HG02623 (cell line): ENCODE data around the gene SUMO3.

Experiments used
- ATAC-seq: cut with Tn5 transposase; IDR thresholded peaks from one replicate; pipeline ENCODE4 v1.9.1; 2021; ENCODE audit warnings: moderate library complexity; ENCODE audit not compliant: unreplicated experiment

Gene SUMO3

DNA sequence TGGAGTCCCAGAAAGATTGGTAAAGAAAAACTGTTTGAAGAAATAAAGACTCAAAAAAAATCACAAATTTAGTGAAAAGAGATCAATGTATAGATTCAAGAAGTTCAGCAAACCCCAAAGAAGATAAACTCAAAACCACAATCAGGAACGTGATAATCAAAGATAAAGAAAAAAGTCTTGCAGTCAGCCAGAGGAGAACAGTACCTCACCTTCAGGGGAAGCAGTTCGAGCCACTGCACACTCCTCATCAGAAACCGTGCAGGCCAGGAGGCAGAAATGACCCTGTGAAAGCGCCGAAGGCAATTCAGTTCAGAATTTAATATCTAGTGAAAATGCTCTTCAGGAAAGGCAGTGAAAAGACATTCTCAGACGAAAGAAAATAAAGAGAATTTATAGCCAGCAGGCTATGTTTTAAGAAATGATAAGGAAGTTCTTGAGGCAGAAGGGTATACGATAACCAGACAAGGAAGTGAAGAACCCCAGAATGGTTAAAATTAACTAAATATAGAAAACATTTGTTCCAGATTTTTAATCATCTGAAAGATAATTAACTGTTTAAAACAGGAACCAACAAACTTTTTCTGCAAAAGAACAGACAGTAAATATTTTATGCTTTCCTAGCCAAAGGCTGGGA lies 13.5 kb upstream of the SUMO3 start:
- ATAC-seq = no peak

DNA sequence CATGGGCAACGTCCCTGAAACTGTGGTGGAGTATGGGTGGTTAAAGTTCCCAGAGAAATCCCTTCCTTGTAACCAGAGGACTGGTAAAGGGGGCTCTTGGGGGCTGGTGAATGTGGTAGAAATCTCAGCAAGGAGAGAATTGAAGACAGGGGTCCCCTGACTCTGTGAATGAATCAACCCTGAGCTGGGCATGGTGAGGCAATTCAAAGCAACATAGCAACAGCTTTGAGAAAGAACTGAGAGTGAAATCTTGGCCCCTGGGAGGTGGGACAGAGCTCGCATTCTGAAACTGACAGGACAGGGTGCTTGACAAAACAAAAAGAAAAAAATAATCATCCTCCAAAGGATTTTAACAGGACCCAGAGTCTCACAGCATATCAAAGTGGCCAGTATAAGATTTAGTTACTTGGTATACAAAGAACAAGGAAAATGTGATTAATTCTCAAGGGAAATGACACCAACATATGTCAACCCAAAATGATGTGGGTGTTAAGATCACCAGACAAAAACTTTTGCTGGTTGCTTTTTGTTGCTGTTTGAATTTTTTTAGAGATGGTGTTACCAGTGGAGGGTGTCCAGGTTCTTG lies 11.7 kb upstream of the SUMO3 start:
- no peak for ATAC-seq

DNA sequence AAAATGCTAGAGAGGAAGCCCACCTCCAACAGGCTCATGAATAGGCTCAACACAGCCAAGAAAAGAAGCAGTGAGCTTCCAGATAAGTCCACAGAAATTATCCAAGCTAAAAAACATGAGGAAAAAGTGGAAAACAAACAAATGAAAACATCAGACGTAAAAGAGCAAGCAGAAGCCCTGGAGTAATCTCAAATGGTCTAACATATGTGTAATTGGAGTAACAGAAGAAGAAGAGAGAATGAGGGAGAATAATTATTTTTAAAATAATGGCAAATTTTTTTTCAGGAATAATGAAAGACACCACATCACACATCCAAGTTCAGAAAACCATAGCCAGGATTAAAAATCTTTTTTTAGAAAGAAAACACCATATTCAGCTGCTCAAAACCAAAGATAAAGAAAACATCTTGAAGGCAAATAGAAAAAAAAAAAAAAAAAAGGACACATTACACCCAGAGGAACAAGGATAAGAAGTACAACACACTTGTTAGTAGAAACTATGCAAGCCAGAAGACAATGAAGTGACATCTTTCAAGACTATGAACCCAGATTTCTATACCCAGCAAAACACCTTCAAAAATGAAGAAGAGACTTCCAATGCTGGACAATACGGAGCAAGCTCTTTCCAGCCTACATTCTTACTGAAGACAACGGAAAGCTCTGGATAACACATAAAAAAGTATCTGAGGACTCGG lies 10.6 kb upstream of the SUMO3 start:
- ATAC-seq = no peak

DNA sequence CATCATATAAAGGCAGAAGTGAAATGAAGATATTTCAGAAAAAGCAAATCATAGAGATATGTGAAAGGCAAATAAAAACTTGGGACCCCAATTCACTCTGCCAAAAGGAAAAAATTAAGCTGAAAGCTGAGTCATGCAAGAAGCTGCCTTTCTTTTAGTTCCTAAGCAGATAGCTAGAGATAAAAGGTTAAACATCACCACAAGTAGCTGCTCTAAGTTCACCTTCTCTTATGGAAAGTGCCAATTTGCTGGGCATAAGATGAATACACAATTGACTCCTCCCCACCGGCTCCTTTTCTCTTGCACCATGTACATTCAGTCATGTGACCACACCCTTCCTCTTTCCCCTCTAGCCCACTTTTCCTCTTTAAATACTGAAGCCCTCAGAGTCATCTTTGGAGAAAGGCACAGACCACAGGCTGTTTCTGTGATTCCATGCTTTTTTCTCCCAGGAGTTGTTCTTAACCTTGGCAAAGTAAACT lies 5.4 kb upstream of the SUMO3 start:
- ATAC-seq = no peak

DNA sequence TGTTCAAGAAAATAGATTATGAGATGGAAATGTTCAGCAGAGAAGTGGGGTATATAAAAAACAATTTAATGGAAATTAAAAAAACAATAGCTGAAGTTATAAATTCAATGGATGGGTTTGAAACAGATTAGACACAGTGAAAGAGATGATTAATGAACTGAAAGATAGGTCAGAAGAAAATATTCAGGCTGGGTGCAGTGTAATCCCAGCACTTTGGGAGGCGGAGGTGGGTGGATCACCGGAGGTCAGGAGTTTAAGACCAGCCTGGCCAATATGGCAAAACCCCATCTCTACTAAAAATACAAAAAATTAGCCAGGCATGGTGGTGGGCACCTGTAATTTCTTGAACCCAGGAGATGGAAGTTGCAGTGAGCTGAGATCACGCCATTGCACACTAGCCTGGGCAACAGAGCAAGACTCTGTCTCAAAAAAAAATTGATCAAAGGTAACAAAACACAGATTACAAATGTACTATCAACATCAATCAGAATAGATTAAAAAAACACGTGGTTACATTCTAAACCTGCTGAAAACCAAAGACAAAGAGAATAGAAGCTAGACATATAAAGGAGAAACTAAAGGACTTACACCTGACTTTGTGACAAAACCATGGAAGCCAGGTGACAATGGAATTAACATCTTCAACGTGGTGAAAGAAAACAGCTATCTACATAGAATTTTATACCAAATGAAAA lies 4.8 kb upstream of the SUMO3 start:
- ATAC-seq = no peak

DNA sequence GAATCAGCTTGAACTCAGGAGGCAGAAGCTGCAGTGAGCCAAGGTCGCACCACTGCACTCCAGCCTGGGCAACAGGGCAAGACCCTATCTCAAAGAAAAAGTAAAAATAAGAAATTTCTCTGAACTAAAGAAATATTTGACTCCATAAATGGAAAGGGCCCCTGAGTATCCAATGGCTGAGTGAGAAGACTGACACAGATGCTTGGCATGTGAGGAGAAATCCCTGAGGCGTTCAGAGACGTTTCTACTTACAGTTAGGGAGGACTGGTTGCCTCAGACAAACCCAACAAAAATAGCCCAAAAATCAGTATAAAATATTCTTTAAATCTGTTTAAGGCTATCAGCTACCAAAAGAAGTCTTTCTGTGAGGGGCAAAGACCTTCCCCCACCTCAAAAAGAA lies 3.0 kb upstream of the SUMO3 start:
- ATAC-seq = no peak

DNA sequence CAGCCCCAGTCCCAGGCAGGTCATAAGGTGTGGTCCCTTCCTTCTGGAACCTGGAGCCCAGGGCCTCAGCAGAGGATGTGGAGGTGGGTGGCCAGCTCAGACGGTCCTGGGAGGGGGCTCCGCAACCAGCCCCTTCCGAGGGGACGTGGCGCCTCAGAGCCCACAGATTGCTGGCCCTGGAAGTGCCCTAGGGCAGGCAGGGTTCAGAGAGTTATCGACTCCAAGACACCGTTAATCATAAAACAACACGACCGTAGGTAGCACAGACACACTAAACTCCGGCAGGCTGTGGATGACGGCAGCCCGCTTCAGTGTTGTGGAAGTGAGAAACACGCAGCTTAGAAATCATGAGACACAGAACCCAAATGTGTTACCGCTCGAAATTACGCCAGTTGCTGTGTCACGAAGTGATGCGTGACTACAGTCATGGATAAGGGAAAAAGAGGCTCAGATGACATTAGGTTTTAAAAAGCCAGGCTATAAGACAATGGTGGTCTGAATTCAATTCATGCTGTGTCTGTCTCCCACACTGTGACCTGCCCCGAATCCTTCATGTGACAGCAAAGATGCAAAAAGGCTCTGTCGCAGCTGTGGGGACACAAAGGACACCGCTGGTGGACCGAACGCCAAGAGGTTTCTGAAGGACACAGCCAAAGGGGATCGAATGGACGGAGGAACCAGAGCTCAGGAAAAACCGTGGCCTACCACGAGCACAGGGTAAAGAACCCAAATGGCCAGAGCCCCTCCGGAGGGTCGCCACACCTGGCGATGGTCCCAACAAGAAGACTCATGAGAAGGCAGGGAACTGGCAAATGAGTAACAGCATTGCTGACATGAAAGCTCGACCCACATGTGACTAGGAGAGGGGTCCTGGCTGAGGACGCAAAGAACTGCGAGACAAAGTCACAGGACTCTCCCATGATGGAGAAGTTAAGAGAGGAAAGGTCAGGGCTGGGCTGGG lies 1.7 kb upstream of the SUMO3 start:
- ATAC-seq = no peak

DNA sequence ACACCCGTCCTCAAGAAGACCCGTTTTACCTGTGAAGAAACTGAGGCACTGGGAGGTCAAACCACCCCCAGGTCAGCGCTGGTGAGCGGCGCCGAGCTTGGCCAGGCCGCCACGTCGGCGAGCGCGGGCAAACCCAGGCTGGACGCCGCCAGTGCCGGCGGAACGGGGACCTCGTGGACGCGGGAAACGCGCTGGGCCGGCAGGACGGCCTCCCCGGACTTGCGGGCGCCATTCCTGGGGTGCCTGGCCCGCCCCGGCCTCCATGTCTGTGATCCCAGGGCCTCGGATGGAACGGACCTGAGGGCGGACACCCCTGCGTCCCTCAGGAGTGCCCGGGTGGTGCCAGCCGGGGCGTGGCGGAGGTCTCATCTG lies 764 bp upstream of the SUMO3 start:
- ATAC-seq = no peak

DNA sequence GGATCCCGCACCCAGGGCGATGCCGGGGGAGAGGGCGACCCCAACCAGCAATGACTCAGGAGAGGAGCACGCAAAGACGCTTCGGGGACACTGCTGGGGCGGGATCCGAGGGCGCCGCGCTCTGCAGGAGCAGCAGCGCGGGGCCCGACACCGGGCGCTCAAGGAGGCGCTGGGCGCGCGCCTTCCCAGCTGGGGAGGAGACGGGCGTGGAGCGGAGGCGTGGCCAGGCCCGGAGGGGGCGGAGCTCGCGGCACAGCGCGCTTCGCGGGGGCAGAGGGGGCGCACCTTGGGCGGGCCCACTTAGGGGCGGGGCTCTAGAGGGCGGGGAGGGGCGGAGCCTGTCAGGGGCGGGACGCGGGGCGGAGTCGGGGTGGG lies 369 bp downstream of the SUMO3 start:
- ATAC-seq = peak; percentile 76

DNA sequence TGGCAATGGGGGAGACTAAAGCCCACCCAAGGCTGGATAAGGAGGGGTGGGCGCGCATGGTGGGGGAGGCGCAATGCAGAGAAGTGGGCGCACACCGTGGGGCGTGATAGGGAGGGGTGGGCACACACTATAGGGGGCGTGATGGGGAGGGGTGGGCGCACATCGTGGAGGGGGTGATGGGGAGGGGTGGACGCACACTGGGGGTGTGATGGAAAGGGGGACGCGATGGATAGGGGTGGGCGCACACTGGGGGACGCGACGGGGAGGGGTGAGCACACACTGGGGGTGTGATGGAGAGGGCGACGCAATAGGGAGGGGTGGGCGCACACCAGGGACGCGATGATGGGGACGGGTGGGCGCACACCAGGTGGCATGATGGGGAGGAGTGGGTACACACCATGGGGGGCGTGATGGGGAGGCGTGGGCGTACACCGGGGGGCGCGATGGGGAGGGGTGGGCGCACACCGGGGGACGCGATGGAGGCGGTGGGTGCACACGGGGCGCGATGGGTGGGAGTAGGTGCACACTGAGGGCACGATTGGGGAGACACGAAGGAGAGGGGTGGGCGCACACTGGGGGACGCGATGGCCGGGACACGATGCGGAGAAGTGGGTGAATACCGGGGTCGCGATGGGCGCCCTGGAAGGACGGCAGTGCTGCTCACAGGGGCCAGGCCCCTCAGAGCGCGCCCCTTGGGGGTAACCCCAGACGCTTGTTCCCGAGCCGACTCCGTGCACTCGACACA lies 929 bp downstream of the SUMO3 start:
- ATAC-seq = no peak

DNA sequence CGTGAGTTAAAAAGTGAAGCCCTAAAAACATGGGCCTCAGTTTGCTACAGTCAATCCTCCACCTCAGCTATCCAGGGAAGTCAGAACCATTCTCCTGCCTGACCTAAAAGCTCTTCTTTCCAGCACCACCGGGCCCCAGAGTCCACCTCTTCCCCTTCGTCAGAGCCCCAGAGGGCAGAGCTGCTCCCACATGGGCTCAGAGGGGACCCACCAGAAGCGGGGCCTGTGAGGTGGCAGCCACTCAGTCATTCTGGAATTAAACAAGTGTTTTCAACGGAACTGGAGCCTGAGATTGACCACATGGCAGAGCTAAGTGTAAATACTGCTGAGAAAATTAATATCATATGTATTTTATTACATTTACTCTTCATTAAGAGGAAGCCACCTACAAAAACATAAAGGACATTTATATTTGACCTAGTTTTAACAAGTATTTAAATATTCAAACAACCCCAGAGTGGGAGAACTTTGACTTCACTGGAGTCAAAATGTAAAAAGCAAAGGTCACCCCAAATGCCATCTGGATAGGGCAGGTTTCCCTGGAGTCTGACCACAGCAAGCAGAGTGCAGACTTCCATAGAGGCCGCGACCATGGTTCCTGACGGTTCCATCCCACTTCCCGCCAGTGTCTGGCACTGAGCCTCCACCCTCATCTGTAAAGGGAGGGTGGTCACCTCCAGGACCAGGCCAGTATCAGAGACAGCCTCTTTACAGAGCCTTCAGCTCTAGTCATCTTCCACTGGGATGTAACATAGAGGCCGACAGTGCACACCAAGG lies 1.8 kb downstream of the SUMO3 start:
- no peak for ATAC-seq

DNA sequence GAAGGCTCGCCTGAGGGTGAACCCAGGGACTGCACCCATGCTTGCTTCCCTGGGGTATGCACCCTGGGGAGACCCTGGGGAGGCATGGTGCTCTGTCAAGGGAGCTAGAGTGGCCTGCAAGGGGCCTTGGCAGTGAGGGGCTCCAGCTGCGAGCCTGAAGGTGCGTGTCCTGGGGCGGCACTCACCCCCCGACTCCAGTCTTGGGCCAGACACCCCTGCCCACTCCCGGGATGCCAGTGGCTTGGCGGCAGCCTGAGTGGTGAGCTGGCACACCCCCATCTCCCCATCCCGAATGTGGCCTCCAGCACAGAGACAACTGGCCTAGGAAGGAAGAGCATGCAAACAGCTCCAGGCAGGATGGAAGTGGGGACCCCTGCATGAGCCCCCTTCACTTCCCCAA lies 2.6 kb downstream of the SUMO3 start:
- ATAC-seq = no peak

DNA sequence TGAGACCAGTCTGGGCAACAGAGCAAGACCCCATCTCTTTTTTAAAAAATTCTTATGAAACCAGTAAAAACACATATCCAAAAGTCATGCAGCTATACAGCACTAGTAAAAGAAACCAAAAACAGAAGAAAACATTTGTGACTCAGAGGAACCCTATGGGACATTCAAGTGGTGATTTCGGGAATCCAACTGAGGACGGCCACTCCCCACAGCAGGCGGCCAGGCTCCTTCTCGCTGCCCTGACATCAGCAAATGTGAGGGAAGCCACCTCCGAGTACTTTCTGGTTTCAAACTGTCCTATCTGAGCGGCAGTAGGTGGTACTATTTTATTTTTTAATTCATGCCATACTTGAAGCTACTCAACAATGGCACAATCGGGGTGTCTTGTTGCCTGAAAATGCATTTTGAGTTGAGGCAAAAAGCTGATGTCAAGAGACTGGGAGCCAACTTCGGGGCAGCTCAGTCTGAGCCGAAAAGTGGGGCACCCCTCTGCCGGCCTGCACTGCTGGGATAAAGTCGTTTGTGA lies 3.3 kb downstream of the SUMO3 start:
- ATAC-seq = no peak

DNA sequence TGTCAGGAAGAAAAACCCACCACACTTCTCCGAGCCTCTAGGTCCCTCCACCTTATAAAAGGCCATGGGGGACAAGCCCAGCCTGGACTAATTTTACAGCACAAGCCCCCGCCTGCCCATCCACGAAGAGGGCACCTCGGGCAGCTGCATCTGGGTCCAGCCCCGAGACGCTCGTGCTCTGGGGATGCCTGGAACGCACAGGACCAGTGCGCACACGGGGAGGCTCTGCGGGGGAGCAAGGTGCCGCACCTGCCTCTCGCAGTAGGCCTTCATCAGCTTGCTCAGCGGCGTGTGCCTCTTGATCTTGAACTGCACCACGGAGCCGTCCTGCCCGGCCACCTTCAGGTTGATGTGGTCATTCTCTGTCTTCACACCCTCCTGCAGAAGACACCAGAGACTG lies 4.1 kb downstream of the SUMO3 start:
- no peak for ATAC-seq

DNA sequence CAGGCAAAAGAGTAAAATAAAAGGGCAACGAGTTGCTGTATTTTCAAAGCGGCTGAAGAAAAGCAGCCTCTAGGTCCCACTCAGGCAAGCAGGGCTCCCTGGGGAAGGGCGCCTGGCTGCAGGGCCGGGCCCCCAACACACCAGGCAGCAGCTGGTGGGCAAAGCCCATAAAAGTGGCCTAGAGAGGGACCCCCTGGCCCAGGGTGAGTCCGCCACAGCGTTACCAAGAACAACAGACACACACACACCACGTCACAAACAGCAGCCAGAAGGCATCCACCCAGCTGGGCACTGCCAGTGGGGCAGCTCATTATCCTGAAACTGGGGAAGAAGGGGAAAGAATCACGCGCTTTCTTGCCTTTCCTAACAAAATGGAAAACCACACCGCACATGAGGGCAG lies 4.7 kb downstream of the SUMO3 start:
- no peak for ATAC-seq

DNA sequence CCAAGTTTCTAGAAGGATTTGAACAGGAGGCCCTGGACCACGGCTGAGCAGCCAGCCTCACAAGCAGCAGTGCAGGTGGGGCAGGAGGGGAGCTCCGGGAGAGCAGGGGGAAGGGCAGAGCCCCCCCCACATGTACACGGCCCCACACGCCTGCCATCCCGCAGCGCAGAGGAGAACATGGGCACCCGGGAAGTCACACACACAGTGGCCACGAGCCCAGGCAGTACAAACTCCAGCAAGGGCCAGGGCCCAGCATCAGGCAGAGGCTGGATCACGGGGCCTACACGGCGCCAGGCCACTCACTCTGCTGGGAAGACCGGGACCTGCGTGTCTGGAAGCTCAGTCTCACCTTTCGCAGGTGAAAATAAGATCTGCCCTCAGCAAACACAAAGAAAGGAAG lies 5.2 kb downstream of the SUMO3 start:
- ATAC-seq = no peak

DNA sequence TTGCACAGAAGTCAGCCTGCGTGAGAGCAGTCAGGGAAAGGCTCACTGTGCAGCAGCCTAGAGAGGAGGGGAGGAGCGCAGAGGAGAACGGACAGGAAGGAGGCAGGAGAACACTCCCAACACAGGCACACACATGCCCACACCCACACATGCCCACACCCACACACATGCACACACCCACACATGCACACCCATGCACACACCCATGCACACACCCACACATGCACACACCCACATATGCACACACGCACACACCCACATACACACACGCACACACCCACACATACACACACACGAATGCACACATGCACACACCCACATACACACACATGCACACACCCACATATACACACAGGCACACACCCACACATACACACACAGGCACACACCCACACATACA lies 7.1 kb downstream of the SUMO3 start:
- ATAC-seq = no peak

DNA sequence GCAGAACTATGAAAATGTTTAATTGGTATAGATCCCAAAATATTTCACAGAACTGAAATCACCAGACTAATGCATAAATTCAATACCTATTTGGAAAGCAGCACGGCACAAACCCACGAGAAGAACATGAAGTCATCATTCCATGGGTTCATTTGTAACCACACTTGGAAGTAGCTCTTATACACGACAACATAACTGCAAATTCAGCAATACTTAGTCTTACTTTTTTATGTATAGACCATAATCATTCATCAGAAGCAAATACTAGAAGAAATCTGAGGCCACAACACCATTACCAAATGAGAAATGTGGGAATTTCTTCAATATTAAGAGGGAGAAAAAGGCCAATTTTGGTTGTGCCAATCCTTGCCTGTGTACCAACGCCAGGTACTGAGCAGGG lies 12.0 kb downstream of the SUMO3 start:
- ATAC-seq = no peak

DNA sequence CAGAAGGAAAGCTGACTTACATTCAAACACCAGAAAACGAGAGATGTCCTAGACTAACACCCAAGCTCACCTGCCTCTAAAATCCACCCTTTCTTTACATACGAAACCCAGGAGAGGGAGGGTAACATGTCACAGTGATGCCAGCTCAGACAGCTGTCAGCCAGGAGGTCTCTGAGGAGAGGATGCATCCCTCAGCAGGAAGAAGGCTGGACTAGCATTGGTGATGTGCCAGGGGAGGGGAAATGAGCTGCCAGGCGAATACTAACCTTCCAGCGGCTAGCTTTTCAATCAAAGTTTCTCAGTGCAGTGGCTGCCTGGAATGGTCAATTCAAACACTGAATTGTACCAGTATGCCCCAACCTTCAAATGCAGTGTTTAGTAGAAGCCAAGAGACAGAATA lies 12.6 kb downstream of the SUMO3 start:
- no peak for ATAC-seq
